NCI-H510A (cell line): ENCODE data around the gene MED27.
"Not testable (repeated sequence)": the region's sequence is repeated elsewhere in the genome, so short reads cannot be mapped to it uniquely, and the experiment has no call there.

ENCODE experiments used
- DNase-seq: peaks from one replicate; lab custom pipeline; 2025; lab: John Stamatoyannopoulos, UW

The MED27 gene

DNA sequence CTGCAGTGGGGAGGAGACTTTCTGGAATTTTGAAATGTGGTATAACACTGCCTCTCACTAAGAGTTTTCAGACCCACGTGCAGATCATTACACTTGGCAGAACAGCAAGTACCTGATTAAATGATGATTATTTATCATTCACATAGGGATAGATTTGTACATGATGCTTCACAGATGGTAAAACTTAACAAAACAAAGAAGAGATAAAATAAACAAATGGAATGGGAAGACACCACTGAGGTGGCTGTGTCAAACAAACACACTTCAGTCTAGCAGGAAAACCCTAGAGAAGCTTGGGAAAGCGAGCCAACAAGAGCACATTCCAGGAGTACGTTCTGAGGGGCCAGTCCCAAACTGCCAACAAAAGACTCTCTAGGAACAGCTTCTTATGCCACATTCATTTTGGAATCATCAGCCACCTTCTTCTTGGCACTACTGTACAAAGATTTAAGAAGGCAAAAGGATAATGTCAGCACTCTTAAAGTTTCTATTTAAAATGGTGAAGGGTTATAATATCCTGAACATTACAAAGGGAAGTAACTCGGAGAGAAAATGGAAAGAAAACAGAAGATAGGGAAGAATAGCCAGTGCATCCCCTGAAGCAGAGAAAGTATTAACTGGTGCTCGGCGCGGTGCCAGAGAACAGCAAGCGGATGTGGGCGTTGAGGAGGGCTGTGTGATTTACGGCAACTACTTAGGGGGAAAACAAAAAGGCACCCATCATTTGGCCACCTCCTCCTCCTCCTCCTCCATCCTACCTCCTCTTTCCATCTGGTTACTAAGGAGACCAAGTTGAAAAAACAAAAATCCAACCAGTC is 1.6 kb downstream of the MED27 start:
- peak; percentile 54 for DNase-seq

DNA sequence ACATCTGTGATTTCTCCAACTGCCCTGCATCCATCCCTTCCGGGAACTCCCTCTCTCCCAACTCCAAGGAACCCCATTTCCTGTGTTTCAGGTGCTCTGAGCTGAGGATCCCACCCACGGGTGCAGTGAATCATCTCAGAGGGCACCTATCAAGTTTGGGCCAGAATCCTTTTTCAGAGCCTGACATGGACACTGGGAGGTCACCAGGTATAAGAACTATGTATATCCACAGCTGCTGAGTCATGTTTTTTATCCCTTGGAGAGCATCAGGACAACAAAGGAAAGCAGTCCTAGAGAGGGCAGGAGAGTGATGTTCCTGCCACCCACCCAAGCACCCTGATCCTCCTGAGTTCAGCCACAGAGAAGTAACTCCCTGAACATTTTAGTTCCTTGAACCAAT is 3.8 kb downstream of the MED27 start:
- no peak for DNase-seq

DNA sequence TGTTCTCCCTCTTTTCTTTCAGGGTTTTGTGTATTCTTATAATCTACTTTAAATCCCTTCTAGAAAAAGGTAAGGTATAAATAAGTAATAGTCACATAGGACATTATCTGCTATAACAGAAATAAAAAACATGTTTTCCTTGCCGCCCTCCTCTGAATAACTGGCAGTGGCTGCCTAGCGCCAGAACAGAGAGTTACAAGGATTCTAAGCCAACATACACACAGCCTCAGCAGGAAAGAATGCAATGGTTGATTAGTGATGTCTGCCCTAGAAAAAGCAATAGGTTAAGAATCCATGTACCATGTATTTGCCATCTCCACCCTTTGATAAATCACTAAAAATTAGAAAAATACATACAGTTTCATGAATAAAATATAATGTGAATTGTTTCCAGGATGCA is 4.9 kb downstream of the MED27 start:
- DNase-seq = no peak

DNA sequence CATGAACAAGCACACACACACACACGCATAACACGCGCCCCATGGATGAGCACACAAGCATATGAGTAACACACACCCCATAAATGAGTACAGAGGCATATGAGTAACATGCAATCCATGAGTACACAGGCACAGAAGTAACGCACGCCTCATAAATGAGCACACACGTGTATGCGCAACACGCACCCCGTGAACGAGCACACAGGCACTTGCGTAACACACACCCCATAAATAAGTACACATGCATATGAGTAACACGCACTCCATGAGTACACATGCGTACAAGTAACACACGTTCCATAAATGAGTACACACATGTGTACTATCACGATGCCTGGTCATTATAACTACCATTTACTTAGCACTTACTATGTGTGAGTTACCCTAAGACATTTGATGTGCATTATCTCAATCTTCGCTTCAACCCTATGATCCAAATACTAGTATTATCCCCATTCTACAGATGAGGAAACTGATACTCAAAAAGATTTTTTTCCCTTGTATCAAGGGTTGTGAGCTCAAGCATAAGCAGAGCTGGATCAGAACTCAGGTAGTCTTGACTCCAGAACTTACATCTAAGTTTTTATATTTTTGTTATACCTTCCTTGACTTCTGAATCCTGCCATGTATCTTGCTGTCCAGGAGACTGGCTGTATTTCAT is 7.7 kb downstream of the MED27 start:
- no peak for DNase-seq

DNA sequence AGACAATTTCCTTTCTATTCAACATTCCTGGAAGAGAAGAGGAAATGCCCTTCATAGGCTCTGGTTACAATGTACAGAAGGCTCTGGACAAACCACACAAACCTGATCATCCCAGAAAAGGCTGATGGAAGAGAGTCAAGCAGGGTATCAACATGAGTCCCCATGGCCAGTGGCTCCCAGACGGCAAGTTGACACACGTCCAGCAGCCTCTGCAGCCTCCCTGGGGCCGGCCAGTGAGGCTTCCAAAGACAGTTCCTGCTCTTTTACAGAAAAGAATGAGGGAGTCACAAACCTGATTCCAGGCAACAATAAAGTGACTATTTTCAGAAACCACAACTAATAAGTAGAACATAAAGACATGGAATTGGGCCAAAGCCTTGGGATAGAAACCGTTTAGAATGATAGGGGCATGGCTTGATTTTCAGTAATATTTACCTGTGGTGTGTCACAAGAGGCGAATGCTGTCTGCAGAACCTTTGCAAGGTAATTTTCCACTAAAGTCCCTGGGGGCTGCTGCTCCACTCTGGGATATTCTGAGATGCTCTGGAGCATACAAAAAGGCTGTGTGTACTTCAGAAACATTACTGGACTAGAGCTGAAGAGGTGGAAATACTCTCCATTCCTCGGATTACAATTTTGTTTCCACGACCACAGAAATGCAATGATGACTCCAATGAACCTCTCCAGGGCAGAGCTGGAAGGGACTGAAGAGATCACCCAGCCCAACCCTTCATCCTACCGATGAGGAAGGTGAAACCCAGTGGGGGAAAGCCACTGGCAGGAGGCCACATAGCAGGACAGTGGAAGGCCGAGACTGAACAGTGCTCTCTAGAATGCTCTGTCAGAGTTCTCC is 10.4 kb downstream of the MED27 start:
- no peak for DNase-seq

DNA sequence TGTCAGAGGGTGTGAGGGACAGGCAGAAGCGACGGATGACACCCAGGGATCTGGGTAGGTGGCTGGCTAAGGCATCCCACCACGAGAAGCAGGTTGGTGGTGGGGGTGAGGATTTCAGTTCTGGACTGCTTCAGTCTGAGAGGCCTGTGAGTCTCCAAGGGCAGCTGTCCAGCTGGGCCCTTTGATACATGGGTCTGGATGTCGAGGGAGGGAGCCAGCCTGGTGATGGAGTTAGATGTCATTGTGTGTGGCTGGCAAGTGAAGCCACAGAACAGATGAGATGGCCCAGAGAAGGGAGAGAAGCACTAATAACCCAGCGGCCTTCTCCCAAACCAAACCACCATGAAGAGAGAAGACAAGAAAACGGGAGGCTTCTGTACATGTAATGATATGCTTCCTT is 11.1 kb downstream of the MED27 start:
- DNase-seq = no peak

DNA sequence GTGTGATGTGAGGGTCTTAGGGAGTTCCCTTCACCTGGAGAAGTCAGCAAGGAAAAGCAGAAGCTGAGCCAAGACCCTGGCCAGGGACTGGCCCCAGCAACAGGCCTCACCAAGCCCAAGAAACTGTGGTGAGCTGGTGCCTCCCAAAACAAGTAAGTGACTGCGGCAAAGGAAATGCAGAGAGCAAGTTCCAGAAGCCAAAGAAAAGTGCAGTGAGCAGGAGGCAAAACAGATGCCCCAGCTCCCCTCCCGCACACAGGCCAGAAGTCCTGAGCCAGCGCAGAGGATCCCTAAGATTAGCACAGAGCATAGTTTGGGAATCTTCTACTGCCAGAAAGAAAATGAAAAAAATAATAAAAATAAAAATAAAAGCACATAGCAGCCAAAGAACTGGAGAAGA is 13.2 kb downstream of the MED27 start:
- no peak for DNase-seq

DNA sequence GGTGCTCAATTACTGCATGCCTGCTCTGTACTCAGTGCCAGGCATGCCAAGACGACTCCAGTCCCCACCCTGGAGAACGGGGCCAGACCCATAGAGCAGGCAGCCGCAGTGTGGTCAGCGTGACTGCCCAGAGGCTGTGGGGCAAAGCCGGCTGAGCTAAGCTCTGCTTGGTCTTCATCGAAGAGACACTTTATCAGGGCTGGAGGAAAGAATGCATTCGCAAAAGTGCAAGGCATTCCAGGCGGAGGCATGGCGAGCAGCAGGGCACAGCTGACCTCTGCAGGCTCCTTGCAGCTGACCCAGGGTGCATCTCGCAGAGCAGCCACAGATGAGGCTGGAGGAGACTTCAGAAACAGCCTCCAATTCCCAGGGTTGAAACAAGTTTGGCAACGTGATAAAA is 13.6 kb downstream of the MED27 start:
- no peak for DNase-seq

DNA sequence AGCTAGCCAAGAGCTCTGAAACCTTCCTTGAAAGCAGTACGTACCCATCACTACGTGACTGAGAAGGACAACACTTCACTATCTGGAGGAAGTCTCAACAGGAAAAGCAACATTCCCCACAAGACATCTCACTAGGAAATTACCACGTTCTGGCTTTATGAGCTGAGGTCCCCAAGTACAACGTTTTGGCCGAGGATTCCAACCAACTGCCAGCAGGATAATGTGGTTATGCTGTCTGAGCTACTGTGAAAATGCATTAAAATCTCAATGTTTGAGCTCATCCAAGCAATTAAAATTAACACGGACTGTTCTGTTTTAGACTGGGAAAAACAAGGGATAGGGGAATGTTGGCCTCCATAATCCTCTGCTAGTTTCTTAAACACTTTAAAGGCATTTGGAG is 16.4 kb downstream of the MED27 start:
- no peak for DNase-seq

DNA sequence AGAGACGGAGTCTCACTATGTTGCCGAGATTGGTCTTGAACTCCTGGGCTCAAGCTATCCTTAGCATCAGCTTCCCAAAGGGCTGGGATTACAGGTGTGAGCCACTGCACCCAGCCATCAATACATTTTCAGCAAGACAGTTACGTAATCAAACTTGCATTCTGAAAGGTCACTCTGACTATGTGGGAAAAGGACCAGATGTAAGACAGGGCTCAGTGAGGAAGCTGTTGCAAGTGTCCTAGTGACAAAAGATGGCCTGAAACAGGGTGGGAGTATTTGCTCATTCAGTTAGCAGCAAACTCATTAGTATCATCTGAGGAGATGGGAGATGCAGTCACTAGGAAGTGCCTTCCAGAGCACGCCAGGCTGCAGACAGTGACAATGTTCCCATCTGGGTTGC is 16.9 kb downstream of the MED27 start:
- DNase-seq = no peak

DNA sequence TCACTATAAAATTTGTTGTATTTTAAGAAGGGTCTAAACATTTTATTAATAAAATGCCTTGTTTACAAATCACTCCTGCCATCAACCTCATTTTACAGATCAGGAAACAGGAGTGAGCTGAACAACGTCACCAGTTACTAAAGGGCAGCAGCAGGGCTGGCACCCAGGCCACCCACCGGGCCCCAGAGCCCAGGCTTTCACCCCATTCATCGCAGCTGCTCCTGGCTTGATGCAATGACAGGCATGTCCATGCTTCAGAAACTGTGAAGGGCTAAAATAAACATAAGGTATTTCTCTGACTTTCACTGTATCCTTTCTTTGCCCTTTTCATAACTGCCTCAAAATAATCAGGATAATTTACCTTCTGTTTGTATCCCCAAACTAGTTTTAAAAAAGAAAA is 18.1 kb downstream of the MED27 start:
- DNase-seq = no peak

DNA sequence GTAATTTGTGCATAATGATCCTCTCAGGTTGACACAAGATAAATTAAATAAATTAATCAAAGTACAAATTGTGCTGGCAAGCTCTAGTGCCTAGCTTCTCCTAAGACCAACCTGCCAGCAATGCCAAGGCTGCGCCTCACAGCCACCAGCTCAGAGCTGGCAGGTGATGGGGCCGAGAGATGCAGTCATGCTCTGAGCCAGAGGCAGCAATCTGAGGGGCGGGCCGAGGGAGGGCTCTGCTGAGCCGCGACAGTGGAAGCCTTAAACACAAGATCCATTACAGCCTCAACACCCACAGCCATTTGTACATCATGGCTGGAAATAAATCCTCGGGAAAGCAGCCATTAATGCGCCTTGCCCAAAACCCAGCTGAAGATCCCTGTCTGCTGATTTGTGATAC is 20.3 kb downstream of the MED27 start:
- no peak for DNase-seq

DNA sequence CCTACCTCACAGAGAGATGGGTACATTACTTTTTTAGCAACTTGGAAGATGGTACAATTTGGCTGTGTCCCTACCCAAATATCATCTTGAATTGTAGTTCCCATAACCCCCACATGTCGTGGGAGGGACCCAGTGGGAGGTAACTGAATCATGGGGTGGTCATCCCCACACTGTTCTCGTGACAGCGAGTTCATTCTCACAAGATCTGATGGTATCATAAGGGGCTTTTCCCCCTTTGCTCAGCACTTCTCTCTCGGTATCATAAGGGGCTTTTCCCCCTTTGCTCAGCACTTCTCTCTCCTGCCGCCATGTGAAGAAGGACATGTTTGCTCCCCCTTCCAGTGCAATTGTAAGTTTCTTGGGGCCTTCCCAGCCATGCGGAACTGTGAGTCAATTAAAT is 21.4 kb downstream of the MED27 start:
- not testable (repeated sequence) for DNase-seq

DNA sequence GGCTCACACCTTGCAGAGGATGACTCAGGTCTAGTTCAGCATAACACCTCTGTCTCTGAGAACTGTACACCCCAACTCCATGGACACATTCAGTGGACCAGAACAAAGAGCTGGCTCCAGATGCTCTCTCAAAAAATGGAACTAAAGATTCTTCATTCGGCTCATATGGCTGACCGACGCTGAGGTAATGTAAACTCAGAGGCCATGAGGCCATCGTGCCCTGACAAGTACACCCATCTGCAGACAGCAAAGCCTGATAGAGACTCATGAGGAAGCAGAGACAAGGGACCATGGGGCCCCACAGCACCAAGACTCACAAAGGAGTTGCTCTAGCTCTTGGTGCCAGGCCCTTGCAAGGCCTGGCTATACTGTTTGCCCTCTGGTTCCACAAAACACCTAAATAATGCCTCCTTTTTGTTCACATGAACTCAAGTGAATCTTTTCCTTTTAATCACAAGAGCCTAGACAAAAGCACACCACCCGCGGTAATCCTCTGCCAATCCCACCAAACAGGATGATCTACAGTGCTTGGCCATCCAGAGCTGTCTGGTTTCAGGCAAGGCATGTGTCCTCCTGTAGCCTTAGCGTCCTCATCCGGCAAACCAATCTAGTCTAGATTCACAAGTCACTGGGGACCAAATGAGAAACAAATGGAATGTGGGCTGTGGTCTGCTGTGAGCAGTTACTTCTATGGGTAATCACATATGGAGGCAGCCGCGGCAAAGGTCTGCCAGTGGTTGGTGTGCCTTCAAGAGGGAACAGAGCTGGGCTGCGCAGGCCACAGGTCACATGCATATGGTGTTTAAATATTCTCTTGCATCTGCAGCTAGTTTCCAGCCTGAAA is 22.7 kb downstream of the MED27 start:
- no peak for DNase-seq

DNA sequence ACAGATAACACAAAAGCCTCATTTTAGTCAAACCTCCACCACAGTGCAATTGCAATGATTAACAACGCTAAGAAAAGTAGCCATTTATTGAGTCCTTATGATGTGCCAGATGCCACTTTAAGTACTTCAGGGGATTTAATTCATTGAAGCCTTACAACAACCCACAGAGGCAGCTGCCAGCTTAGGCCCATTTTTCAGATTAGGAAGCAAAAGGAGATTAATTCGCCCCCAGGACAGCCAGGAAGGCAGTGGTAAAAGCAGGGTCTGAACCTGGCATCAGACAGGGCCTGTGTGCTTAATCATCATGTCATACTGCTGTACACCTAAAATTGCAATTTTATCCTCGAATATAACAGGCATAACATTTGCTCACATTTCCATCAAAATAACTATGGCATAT is 23.9 kb downstream of the MED27 start:
- no peak for DNase-seq

DNA sequence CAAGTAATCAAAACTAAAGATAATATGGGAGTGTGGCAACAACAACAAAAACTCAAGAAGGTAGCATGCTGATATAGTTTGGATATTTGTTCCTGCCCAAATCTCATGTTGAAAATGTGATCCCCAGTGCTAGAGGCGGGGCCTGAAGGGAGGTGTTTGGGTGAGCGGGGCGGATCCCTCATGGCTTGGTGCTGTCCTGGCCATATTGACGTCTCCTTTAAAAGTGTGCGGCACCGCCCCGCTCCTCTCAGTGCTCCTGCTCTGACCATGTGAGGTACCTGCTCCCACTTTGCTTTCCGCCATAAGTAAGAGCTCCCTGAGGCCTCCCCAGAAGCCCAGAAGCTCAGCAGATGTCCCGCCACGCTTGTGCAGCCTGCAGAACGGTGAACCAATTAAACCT is 25.6 kb downstream of the MED27 start:
- DNase-seq = no peak

DNA sequence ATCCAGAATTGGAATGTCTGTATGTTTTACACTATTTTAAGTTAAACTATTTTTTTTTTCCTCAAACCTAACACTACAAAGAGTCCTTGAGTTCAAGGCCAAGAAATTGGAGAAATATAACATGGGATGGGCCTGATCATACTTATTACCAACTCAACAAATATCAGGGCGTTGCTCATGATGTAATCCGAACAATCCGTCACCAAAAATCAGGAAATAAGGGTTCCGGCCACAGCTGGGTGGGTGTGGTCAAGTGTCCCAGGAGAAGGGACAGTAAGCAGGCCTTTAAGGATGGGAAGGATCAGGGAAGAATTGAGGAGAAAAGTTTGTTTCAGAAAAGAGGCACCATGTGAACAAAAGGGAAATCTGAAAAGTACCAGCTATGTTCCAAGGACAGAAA is 29.8 kb downstream of the MED27 start:
- DNase-seq = no peak

DNA sequence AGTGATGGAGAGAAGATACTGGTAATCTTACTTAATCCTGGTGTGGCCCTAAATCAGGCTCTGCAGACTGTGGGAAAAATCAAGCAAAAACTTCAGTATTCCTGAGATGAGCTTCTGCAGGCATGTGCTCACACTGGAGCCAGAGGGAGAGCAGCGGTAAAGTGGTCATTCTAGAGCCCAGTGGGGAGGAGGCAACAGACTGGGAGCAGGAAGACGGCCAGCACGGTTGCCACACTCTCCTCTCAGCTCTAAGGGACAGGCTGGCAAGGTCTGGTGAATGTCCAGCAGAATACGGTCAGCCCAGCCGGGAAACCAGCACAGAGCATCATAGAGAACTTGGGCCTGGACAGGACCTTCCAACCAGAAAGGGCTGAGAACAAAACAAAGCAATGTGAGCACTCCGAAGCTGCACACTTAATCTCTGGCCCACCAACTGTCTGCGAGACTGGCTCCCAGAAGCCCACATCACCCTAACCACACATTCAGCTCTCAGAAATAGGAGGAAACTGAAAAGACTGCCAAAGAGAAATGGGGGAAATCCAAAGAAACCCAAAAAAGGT is 30.3 kb downstream of the MED27 start:
- DNase-seq = no peak

DNA sequence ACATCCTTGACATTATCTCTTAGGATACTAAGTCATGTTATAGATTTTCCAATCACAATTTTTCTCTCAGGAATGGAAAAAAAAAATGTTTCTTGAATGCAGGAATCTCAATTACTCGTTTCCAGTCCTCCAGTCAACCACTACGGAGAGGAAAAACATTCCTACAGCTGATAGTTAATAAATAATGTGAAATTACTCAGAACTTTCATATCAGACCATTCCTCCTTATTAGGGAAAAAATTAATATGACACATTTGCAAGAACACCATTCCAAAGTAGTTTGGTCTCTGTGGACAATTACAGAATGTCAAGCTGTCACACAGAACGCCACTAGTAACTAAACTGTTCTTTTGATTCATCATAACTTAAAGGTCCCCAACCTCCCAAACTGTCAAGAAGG is 31.5 kb downstream of the MED27 start:
- DNase-seq = no peak

DNA sequence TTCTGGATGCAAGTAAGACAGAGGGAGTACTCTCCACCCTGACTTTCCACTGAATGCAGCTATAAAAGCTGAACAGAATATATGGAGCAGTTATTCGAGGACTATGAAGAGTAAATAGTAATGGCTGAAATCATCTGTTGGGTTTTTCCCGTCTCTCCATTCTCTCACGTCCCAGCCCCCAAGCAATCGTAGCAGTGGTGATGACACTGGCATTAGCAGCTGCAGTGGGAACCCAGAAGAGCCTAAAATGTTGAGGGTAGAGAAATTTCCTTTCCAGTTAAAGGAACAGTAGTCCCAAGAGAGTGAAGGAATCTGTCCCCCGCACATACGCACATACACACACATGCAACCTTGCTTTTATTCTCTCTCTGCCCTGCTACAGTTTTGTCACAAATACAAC is 33.2 kb downstream of the MED27 start:
- no peak for DNase-seq

DNA sequence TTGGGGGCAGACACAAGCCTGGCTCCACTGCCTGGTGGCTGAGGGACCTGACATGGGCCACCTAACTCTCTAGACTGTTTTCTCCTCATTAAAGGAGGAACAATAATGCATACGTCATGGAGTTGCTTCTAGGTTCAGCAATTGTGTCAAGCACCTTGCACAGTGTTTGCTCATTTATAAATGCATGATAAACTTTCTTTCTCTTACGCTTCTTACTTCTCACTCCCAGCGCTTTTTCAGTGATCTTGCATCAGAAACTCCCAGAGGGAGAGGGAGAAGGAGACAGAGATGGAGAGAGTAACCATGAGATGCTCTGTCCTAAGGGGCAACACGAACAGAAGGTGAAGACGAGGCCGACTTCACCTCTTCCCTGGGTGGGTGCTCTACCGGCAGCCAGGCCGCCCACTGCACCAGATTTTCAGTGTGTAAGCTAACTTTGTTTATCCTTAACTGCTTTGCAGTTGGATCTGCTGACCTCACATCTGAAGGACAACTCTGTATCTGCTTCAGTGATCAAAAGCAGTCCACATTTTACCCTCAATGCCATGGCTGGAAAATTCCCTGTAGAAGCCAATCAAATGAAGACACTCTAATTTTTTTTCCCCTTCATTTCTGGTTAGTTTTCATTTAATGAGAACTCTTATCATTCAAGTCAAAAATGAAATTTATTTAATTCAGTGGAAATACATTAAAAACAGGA is 35.3 kb downstream of the MED27 start:
- no peak for DNase-seq
